ENCODE measurements around the gene PGM1.

DNA sequence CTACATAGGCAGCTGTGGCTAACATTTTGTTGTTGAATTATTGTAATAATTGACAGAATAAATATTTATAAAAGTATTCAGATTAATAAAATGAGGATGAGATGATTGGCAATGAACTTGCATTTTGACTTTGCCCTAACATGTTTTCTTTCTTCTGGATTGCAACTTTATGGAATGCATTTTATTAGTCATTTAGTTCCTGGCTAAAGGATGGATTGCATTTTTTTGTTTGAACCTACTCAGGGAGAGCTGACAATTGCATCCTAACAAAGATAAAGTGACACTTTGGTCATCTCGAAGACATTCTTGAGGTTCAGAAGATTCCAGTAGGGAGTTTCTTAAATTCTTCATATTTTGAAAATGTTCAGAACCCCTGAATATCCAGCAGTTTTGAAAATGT is 37.5 kb downstream of the PGM1 start:
- TF ChIP-seq, protein P1, sequence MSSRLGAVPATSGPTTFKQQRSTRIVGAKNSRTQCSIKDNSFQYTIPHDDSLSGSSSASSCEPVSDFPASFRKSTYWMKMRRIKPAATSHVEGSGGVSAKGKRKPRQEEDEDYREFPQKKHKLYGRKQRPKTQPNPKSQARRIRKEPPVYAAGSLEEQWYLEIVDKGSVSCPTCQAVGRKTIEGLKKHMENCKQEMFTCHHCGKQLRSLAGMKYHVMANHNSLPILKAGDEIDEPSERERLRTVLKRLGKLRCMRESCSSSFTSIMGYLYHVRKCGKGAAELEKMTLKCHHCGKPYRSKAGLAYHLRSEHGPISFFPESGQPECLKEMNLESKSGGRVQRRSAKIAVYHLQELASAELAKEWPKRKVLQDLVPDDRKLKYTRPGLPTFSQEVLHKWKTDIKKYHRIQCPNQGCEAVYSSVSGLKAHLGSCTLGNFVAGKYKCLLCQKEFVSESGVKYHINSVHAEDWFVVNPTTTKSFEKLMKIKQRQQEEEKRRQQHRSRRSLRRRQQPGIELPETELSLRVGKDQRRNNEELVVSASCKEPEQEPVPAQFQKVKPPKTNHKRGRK (CRISPR knock-in tag; IDR thresholded peaks at IDR 0.05; ENCODE audit: borderline replicate concordance): no peak
- TF ChIP-seq ELF4 (CRISPR knock-in tag; IDR thresholded peaks at IDR 0.05; ENCODE audit: low read depth): no peak
- TF ChIP-seq, protein P2, sequence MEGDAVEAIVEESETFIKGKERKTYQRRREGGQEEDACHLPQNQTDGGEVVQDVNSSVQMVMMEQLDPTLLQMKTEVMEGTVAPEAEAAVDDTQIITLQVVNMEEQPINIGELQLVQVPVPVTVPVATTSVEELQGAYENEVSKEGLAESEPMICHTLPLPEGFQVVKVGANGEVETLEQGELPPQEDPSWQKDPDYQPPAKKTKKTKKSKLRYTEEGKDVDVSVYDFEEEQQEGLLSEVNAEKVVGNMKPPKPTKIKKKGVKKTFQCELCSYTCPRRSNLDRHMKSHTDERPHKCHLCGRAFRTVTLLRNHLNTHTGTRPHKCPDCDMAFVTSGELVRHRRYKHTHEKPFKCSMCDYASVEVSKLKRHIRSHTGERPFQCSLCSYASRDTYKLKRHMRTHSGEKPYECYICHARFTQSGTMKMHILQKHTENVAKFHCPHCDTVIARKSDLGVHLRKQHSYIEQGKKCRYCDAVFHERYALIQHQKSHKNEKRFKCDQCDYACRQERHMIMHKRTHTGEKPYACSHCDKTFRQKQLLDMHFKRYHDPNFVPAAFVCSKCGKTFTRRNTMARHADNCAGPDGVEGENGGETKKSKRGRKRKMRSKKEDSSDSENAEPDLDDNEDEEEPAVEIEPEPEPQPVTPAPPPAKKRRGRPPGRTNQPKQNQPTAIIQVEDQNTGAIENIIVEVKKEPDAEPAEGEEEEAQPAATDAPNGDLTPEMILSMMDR (IDR thresholded peaks at IDR 0.05): no peak
- no peak for TF ChIP-seq CREM (CRISPR knock-in tag; IDR thresholded peaks at IDR 0.05)
- TF ChIP-seq CREB1 (CRISPR knock-in tag; IDR thresholded peaks at IDR 0.05): no peak

All from WTC11 (cell line).